ENCODE measurements around the gene MAPK8IP3.

MAPK8IP3 gene

GRCh38 chr16:1781758-1782407 lies 75.9 kb downstream of the MAPK8IP3 start:
- DNase-seq (ENCODE audit: low read depth in 2 of 2) = peak in 1 of 2 donors; percentile 28
- H3K4me3 ChIP-seq (replicated peaks in 1 of 2; ENCODE audit: low read depth in 2 of 2, low read length in 2 of 2) = peak overlapping the region; percentile 78 to 80
- peak; percentile 20 for TF ChIP-seq CTCF (IDR thresholded peaks at IDR 0.05; ENCODE audit: low read depth, low read length)

- peak; percentile 100 for DNase-seq (ENCODE audit: low read depth in 2 of 2)
- peak within 1 kb of the TSS; percentile 80 to 89 for H3K4me3 ChIP-seq (replicated peaks in 1 of 2; ENCODE audit: low read depth in 2 of 2, low read length in 2 of 2)
- no peak for TF ChIP-seq CTCF (IDR thresholded peaks at IDR 0.05; ENCODE audit: low read depth, low read length)
These were observed 76.6 kb downstream of the MAPK8IP3 start, which contains the start of the genes NUBP2 and SPSB3 for GRCh38 chr16:1782408-1783264. Gene NUBP2 (plus strand): TSS chr16:1782960. CDS start chr16:1783021, 61 bp downstream. Gene SPSB3 (minus strand): TSS chr16:1782571. CDS start chr16:1781483, 1,088 bp downstream.

GRCh38 chr16:1784977-1785845 lies 79.2 kb downstream of the MAPK8IP3 start:
- no peak for DNase-seq (ENCODE audit: low read depth in 2 of 2)
- H3K4me3 ChIP-seq (replicated peaks in 1 of 2; ENCODE audit: low read depth in 2 of 2, low read length in 2 of 2) = no peak overlapping the region
- no peak for TF ChIP-seq CTCF (IDR thresholded peaks at IDR 0.05; ENCODE audit: low read depth, low read length)

- no peak for DNase-seq (ENCODE audit: low read depth in 2 of 2)
- TF ChIP-seq CTCF (IDR thresholded peaks at IDR 0.05; ENCODE audit: low read depth, low read length) = no peak
- H3K4me3 ChIP-seq (replicated peaks in 1 of 2; ENCODE audit: low read depth in 2 of 2, low read length in 2 of 2) = no peak overlapping the region
These were observed 79.8 kb downstream of the MAPK8IP3 start for GRCh38 chr16:1785846-1786170.

DNA sequence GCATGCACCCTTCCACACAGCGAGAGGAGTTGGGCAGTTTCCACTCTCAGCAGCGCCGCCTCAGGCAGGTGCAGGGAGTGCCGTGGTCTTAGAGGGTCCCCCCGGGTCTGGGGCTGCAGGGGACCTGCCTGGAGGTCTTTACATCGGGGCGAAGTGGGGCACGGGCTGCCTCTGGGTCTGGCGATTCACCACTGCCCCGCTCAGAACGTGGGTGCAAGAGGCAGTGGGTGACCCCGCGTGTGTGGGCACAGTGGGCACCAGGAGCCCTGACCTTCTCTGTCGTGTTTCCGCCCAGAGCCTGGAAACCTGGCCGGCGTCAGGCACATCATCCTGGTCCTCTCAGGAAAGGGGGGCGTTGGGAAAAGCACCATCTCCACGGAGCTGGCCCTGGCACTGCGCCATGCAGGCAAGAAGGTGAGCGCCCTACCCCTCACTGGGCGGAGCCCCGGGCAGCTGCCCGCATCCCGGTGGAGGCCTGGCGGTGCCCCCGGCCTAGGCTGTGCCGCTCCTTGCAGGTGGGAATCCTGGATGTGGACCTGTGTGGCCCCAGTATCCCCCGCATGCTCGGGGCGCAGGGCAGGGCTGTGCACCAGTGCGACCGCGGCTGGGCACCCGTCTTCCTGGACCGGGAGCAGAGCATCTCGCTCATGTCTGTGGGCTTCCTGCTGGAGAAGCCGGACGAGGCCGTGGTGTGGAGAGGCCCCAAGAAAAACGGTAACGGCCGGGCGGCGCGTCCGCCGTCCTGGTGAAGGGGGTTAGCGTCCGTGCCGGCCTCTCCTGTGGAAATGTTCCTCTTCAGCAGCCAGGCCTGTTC lies 80.5 kb downstream of the MAPK8IP3 start:
- DNase-seq (ENCODE audit: low read depth in 2 of 2) = no peak
- TF ChIP-seq CTCF (IDR thresholded peaks at IDR 0.05; ENCODE audit: low read depth, low read length) = no peak
- no peak overlapping the region for H3K4me3 ChIP-seq (replicated peaks in 1 of 2; ENCODE audit: low read depth in 2 of 2, low read length in 2 of 2)

DNA sequence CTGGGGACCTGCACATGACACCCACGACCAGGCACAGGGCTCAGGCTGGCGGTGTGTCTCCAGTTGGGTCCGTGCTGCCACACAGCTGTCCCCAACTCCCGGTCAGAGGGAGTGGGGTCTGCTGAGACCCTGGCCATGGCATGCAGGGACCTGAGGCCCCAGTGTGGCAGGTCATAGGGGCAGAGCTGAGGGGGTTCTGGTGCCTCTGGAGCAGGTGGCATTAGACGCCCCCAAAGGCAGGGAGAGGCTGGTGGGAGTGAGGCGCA lies 81.0 kb downstream of the MAPK8IP3 start:
- H3K4me3 ChIP-seq (replicated peaks in 1 of 2; ENCODE audit: low read depth in 2 of 2, low read length in 2 of 2) = no peak overlapping the region
- TF ChIP-seq CTCF (IDR thresholded peaks at IDR 0.05; ENCODE audit: low read depth, low read length) = no peak
- DNase-seq (ENCODE audit: low read depth in 2 of 2) = no peak
